KOPT-K1 (cell line): ENCODE data around the gene C5orf47.

Source experiments
- H3K27ac ChIP-seq: fragments of 200-600 bp; sonication (generic); 2 replicates; pipeline ENCODE4 v1.5.1; 2016; ENCODE audit warnings: antibody characterized with exemption, mild to moderate bottlenecking, low read depth, low read length; ENCODE audit not compliant: poor library complexity, severe bottlenecking
- H3K36me3 ChIP-seq: fragments of 200-600 bp; sonication (generic); 2 replicates; pipeline ENCODE4 v1.5.1; 2017; ENCODE audit warnings: antibody characterized with exemption, mild to moderate bottlenecking, low read length, moderate library complexity; ENCODE audit not compliant: insufficient read depth
- H3K9me3 ChIP-seq: fragments of 200-600 bp; sonication (generic); 2 replicates; pipeline ENCODE4 v1.5.1; 2017; ENCODE audit warnings: antibody characterized with exemption, low read length, mild to moderate bottlenecking; ENCODE audit not compliant: insufficient read depth, poor library complexity, severe bottlenecking

The C5orf47 gene

GRCh38 chr5:173988554-173989431, at the start of gene C5orf47:
TSS of gene C5orf47 (plus strand) at chr5:173989170. CDS start at chr5:173989264, 94 bp downstream.
- H3K9me3 ChIP-seq, result peaks cover 4% of the 10 kb centered on the region
- no peak within 1 kb of the TSS for H3K27ac ChIP-seq
- no peaks in the 10 kb centered on the region for H3K36me3 ChIP-seq

- no peak overlapping the region for H3K27ac ChIP-seq
- no peaks in the 10 kb centered on the region for H3K36me3 ChIP-seq
- H3K9me3 ChIP-seq, result no peaks in the 10 kb centered on the region
Observed at GRCh38 chr5:173940269-173940668, 48.7 kb upstream of the C5orf47 start.

GRCh38 chr5:173941102-173941501, 47.9 kb upstream of the C5orf47 start:
- Histone ChIP-seq H3K9me3 (no peaks in the 10 kb centered on the region), H3K36me3 (no peaks in the 10 kb centered on the region), H3K27ac (no peak overlapping the region)

- H3K27ac ChIP-seq, result no peak overlapping the region
Observed at GRCh38 chr5:173941758-173942401, 47.1 kb upstream of the C5orf47 start.

GRCh38 chr5:173944511-173944910, 44.5 kb upstream of the C5orf47 start:
- Histone ChIP-seq H3K27ac (no peak overlapping the region), H3K9me3 (no peaks in the 10 kb centered on the region), H3K36me3 (no peaks in the 10 kb centered on the region)

More at GRCh38 chr5:173941758-173942401, 47.1 kb upstream of the C5orf47 start:
- Histone ChIP-seq H3K36me3 (no peaks in the 10 kb centered on the region), H3K9me3 (no peaks in the 10 kb centered on the region)

GRCh38 chr5:173945160-173945559, 43.8 kb upstream of the C5orf47 start:
- peaks cover 5% of the 10 kb centered on the region; the same call in 1 of the 2 replicates for H3K36me3 ChIP-seq
- H3K27ac ChIP-seq, result no peak overlapping the region

GRCh38 chr5:173946323-173946722, 42.6 kb upstream of the C5orf47 start:
- no peaks in the 10 kb centered on the region for H3K9me3 ChIP-seq
- H3K36me3 ChIP-seq, result peaks cover 6% of the 10 kb centered on the region; the same call in 1 of the 2 replicates
- H3K27ac ChIP-seq, result no peak overlapping the region

More at GRCh38 chr5:173945160-173945559, 43.8 kb upstream of the C5orf47 start:
- no peaks in the 10 kb centered on the region for H3K9me3 ChIP-seq

GRCh38 chr5:173950829-173951228, 38.1 kb upstream of the C5orf47 start:
- Histone ChIP-seq H3K27ac (no peak overlapping the region), H3K9me3 (no peaks in the 10 kb centered on the region), H3K36me3 (peaks cover 18% of the 10 kb centered on the region; the same call in 1 of the 2 replicates)

- Histone ChIP-seq H3K27ac (no peak overlapping the region), H3K36me3 (peaks cover 18% of the 10 kb centered on the region; the same call in 1 of the 2 replicates), H3K9me3 (no peaks in the 10 kb centered on the region)
Observed at GRCh38 chr5:173953528-173954090, 35.4 kb upstream of the C5orf47 start.

GRCh38 chr5:173954671-173955521, 34.1 kb upstream of the C5orf47 start:
- H3K27ac ChIP-seq, result no peak overlapping the region
- H3K36me3 ChIP-seq, result peaks cover 16% of the 10 kb centered on the region; the same call in 1 of the 2 replicates
- no peaks in the 10 kb centered on the region for H3K9me3 ChIP-seq

GRCh38 chr5:173960986-173961385, 28.0 kb upstream of the C5orf47 start:
- no peak overlapping the region for H3K27ac ChIP-seq
- no peaks in the 10 kb centered on the region for H3K9me3 ChIP-seq
- no peaks in the 10 kb centered on the region for H3K36me3 ChIP-seq

GRCh38 chr5:173961418-173961817, 27.6 kb upstream of the C5orf47 start:
- H3K27ac ChIP-seq, result no peak overlapping the region
- H3K9me3 ChIP-seq, result no peaks in the 10 kb centered on the region
- no peaks in the 10 kb centered on the region for H3K36me3 ChIP-seq

GRCh38 chr5:173962436-173962972, 26.5 kb upstream of the C5orf47 start:
- Histone ChIP-seq H3K27ac (no peak overlapping the region), H3K9me3 (no peaks in the 10 kb centered on the region)

GRCh38 chr5:173963182-173963838, 25.7 kb upstream of the C5orf47 start:
- Histone ChIP-seq H3K27ac (no peak overlapping the region), H3K36me3 (no peaks in the 10 kb centered on the region), H3K9me3 (no peaks in the 10 kb centered on the region)

More at GRCh38 chr5:173962436-173962972, 26.5 kb upstream of the C5orf47 start:
- no peaks in the 10 kb centered on the region for H3K36me3 ChIP-seq
